ENCODE measurements around the gene FOXP1.

DNA sequence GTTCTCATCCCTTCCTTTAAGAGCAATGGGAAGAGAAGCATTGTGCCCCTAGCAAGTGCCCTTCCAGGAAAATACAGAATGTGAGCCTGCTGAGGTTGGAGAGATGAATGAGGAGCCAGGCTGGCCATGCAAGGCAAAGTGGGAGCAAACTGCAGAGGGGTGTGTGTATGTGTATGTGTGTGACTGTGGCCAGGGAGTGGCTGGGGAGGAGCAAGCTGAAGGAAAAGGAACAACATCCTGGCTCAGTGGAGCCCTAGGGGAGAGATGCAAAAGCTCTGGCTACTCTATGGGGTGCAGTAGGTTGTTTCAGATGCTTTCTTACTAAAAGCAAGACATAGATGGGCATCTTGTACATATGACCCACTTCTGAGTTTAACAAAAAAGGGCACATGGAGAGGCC lies 20.6 kb downstream of the FOXP1 start:
- TF ChIP-seq POLR2AphosphoS5 (IDR thresholded peaks at IDR 0.05; ENCODE audit: low read depth, low read length), result no peak
- TF ChIP-seq, protein P1, sequence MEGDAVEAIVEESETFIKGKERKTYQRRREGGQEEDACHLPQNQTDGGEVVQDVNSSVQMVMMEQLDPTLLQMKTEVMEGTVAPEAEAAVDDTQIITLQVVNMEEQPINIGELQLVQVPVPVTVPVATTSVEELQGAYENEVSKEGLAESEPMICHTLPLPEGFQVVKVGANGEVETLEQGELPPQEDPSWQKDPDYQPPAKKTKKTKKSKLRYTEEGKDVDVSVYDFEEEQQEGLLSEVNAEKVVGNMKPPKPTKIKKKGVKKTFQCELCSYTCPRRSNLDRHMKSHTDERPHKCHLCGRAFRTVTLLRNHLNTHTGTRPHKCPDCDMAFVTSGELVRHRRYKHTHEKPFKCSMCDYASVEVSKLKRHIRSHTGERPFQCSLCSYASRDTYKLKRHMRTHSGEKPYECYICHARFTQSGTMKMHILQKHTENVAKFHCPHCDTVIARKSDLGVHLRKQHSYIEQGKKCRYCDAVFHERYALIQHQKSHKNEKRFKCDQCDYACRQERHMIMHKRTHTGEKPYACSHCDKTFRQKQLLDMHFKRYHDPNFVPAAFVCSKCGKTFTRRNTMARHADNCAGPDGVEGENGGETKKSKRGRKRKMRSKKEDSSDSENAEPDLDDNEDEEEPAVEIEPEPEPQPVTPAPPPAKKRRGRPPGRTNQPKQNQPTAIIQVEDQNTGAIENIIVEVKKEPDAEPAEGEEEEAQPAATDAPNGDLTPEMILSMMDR (IDR thresholded peaks at IDR 0.05), result no peak

All from Panc1 (cell line).